ENCODE results near the gene MCC.

- TF ChIP-seq, protein P1, sequence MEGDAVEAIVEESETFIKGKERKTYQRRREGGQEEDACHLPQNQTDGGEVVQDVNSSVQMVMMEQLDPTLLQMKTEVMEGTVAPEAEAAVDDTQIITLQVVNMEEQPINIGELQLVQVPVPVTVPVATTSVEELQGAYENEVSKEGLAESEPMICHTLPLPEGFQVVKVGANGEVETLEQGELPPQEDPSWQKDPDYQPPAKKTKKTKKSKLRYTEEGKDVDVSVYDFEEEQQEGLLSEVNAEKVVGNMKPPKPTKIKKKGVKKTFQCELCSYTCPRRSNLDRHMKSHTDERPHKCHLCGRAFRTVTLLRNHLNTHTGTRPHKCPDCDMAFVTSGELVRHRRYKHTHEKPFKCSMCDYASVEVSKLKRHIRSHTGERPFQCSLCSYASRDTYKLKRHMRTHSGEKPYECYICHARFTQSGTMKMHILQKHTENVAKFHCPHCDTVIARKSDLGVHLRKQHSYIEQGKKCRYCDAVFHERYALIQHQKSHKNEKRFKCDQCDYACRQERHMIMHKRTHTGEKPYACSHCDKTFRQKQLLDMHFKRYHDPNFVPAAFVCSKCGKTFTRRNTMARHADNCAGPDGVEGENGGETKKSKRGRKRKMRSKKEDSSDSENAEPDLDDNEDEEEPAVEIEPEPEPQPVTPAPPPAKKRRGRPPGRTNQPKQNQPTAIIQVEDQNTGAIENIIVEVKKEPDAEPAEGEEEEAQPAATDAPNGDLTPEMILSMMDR (conservative IDR thresholded peaks at IDR 0.05; ENCODE audit: low read depth, low read length): no peak
- no peak for TF ChIP-seq EZH2 (IDR thresholded peaks at IDR 0.05; ENCODE audit: low read length, unreplicated experiment)
Observed at GRCh38 chr5:113085880-113086409, 402.3 kb downstream of the MCC start.

All from PC-3 (cell line).